ENCODE results near the gene PELI1.

The PELI1 gene

DNA sequence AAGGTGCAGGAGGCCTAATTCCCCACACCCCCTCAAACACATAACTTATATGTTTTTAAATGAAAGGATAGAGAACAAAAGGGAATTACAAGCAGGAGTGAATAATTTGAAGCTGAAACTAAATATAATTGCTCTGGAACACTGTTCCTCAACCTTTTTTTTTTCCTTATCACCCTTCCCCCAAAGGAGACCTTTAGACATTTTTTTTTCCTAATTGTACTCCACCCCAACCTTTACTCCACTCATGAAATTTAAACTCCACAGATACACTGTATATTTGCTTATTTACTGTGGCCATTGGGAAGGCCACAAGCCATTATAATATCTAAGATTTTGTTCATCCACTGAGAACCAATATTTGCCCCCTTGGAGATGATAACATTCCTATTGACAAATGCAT is 45.4 kb upstream of the PELI1 start:
- TF ChIP-seq FOXP2 (optimal IDR thresholded peaks at IDR 0.05; ENCODE audit: borderline replicate concordance, extremely low read depth, extremely low read length, insufficient read depth) (no peak), POLR2AphosphoS5 (IDR thresholded peaks at IDR 0.05; ENCODE audit: low read depth, low read length) (no peak), SIN3A (IDR thresholded peaks at IDR 0.05; ENCODE audit: borderline replicate concordance, insufficient read depth, low read length) (no peak), TAF1 (IDR thresholded peaks at IDR 0.05; ENCODE audit: borderline replicate concordance, insufficient read depth, low read length) (no peak)
- TF ChIP-seq, protein P1, sequence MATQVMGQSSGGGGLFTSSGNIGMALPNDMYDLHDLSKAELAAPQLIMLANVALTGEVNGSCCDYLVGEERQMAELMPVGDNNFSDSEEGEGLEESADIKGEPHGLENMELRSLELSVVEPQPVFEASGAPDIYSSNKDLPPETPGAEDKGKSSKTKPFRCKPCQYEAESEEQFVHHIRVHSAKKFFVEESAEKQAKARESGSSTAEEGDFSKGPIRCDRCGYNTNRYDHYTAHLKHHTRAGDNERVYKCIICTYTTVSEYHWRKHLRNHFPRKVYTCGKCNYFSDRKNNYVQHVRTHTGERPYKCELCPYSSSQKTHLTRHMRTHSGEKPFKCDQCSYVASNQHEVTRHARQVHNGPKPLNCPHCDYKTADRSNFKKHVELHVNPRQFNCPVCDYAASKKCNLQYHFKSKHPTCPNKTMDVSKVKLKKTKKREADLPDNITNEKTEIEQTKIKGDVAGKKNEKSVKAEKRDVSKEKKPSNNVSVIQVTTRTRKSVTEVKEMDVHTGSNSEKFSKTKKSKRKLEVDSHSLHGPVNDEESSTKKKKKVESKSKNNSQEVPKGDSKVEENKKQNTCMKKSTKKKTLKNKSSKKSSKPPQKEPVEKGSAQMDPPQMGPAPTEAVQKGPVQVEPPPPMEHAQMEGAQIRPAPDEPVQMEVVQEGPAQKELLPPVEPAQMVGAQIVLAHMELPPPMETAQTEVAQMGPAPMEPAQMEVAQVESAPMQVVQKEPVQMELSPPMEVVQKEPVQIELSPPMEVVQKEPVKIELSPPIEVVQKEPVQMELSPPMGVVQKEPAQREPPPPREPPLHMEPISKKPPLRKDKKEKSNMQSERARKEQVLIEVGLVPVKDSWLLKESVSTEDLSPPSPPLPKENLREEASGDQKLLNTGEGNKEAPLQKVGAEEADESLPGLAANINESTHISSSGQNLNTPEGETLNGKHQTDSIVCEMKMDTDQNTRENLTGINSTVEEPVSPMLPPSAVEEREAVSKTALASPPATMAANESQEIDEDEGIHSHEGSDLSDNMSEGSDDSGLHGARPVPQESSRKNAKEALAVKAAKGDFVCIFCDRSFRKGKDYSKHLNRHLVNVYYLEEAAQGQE (IDR thresholded peaks at IDR 0.05; ENCODE audit: insufficient read depth in 1 of 2, low read depth in 2 of 2, low read length in 2 of 2), result no peak

DNA sequence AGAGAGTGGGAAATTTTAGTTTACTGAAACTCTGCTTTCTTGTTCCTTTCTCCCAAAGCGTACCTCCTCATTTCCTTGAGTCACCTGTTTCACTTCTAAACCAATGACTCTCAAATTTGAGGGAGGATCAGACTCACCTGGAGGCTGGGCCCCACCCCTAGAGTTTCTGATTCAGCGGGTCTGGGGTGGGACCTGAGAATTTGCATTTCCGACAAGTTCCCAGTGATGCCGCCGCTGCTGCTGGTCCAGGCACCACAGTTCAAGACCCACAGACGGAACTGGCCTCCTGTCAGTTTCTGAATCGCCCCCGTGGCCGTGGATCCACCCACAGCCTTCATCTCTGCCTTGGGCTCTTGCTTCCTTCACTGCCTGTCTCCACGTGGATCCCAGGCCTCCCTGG is 44.9 kb upstream of the PELI1 start:
- TF ChIP-seq TAF1 (IDR thresholded peaks at IDR 0.05; ENCODE audit: borderline replicate concordance, insufficient read depth, low read length), result no peak
- TF ChIP-seq FOXP2 (optimal IDR thresholded peaks at IDR 0.05; ENCODE audit: borderline replicate concordance, extremely low read depth, extremely low read length, insufficient read depth), result no peak

DNA sequence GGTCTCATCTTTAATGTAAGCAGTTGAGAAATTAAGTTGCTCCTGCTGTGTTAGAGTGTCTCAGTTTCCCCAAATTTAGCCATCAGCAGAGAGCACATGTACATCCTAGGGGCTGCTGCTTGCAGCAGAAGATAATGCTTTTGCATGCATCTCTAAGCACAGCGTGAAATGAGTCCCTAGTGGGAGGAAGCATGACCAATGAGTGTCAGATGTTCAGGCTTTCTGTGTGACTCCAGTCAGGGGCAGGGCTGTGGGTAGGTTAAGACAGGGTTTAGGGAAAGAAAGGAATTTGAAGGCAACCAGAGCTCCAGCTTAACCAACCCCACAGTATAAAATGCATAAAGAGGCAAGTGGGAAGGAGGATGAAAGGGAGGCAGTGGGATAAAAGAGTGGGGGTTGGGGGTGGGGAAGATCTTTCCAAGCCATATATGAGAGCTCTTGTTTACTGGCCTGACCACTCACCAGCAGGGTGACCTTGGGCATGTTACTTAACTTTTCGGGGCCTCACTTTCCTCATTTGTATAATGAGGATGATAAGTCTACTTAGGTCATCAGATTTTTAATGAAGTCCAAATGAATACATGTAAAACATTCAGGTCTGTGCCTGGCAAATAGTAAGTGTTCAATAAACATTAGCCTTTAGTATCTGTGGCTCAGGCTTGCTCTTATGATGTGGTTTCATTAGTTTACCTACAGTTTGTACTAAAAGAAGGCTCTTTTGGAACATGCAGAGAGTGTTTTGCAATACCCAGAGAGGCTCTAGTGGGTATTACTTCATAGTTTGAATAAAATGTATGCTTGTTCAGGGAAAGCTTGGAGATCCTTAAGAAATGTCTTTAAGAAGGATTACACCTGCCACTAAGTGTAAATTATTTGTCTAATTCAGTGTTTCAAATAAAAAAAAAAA is 42.7 kb upstream of the PELI1 start:
- TF ChIP-seq POLR2AphosphoS5 (IDR thresholded peaks at IDR 0.05; ENCODE audit: low read depth, low read length) (no peak), FOXP2 (optimal IDR thresholded peaks at IDR 0.05; ENCODE audit: borderline replicate concordance, extremely low read depth, extremely low read length, insufficient read depth) (no peak), SIN3A (IDR thresholded peaks at IDR 0.05; ENCODE audit: borderline replicate concordance, insufficient read depth, low read length) (no peak), TAF1 (IDR thresholded peaks at IDR 0.05; ENCODE audit: borderline replicate concordance, insufficient read depth, low read length) (no peak)
- TF ChIP-seq, protein P1 (IDR thresholded peaks at IDR 0.05; ENCODE audit: insufficient read depth in 1 of 2, low read depth in 2 of 2, low read length in 2 of 2), result no peak

DNA sequence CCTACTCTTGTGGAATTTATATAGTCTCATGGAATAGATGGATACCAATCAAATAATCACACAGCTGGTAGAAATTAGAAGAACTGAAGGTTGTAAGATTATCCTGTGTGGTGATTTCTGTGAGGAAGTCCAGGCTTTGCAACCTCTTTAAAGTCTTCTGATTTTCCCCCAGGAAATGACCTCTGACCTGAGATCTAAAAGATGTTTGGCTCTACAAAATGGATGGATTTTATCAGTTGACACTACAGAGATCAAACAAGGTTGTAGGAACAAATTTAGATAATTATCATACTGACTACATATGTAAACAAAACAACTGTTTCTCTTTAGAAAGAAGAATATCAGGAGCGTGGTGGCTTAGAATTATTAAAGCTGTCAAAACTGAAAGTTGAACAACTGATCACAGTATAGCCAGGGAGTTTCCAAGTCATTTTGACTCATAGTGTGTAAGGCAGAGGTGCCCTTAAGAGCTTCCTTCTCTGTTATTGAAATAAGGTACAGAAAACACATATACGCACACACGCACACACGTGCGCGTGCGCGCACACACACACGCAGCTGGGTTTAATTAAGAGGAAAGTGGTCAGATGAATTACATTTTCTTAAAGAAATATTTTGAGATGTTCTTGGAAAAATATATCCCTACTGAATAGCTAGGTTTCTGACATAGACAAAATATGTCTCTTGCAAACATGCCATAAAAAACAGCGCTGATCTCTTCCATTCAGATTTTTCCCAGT is 35.5 kb upstream of the PELI1 start:
- TF ChIP-seq SIN3A (IDR thresholded peaks at IDR 0.05; ENCODE audit: borderline replicate concordance, insufficient read depth, low read length), result no peak
- TF ChIP-seq TAF1 (IDR thresholded peaks at IDR 0.05; ENCODE audit: borderline replicate concordance, insufficient read depth, low read length), result no peak
- TF ChIP-seq FOXP2 (optimal IDR thresholded peaks at IDR 0.05; ENCODE audit: borderline replicate concordance, extremely low read depth, extremely low read length, insufficient read depth), result no peak
- no peak for TF ChIP-seq POLR2AphosphoS5 (IDR thresholded peaks at IDR 0.05; ENCODE audit: low read depth, low read length)
- TF ChIP-seq, protein P1 (IDR thresholded peaks at IDR 0.05; ENCODE audit: insufficient read depth in 1 of 2, low read depth in 2 of 2, low read length in 2 of 2), result no peak

DNA sequence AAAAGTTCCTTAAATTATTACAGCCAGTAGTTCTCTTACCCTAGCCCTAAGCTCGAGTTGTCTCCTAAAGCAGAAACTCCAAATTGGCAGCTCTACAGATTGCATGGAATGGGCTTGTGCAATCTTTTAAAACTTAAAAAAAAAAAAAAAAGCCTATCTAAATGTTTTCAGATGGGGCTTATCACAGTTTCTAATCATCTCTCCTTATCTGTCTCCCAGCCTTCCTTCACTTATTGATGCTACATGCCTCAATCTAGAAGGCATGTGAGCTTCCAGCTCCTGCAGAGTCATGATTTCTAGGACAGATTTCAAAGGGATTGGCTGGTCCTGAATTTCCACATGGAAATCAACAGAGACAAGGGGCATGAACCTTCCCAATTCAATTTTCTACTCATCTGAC is 33.1 kb upstream of the PELI1 start:
- TF ChIP-seq FOXP2 (optimal IDR thresholded peaks at IDR 0.05; ENCODE audit: borderline replicate concordance, extremely low read depth, extremely low read length, insufficient read depth), result no peak
- TF ChIP-seq SIN3A (IDR thresholded peaks at IDR 0.05; ENCODE audit: borderline replicate concordance, insufficient read depth, low read length), result no peak
- TF ChIP-seq, protein P1 (IDR thresholded peaks at IDR 0.05; ENCODE audit: insufficient read depth in 1 of 2, low read depth in 2 of 2, low read length in 2 of 2), result no peak
- TF ChIP-seq POLR2AphosphoS5 (IDR thresholded peaks at IDR 0.05; ENCODE audit: low read depth, low read length), result no peak
- TF ChIP-seq TAF1 (IDR thresholded peaks at IDR 0.05; ENCODE audit: borderline replicate concordance, insufficient read depth, low read length), result no peak

Measured in PFSK-1 (cell line).